ENCODE data around the gene PCGF5. TPM values are rescaled to one million over a fixed set of nuclear protein-coding genes. Genes with fewer than 3 reads are reported as not detected.

PCGF5 gene
- total and polyA plus RNA-seq, 2 of the 8 experiments (the other 6 are each of a cell fraction or from before 2014, with no cell fraction given): 5.8 to 8.4 TPM

DNA sequence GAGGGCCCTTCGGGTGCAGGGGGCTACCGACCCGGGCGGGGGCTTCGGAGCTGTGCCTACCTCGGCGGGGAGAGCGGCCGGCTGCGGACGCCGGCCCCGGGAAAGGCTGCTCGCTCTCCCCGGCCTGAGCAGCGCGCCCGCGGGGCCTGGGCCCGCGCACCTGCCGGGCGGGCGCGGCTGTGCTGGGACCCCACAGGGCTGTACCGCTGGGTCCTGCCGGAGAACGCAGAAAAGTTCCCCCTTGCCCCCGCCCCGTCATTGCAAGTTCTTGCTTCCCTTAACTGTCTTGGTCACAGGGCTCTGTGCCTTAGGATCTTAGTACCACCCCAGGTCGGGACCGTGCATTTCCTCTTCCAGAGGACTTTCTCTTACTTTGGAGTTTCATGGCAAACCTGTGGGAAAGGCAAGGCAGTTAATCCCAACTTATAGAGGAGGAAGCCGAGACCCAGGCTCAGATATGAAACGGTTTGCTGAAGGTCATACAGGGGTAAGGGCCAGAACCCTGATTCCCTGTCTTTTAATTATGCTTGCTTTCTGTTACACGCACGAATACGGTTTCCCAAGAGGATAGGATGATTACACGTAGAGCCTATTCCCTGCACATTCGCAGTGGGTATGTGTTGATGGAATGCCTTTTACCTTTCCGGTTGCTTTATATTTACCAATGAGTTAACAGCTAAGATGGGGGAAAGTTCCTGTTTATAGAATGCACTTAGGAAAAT, 652 bp downstream of the PCGF5 start (continued):
- peak; percentile 72 for TF ChIP-seq KDM4A (IDR thresholded peaks at IDR 0.05; ENCODE audit: low read depth, low read length, severe bottlenecking)
- TF ChIP-seq NANOG (IDR thresholded peaks at IDR 0.05; ENCODE audit: insufficient read depth, low read depth, low read length, poor library complexity, severe bottlenecking): no peak
- no peak for TF ChIP-seq SP1 (IDR thresholded peaks at IDR 0.05; ENCODE audit: low read depth, low read length)
- peak; percentile 64; the same call in 1 of the 2 replicates for TF ChIP-seq SUZ12 (IDR thresholded peaks at IDR 0.05; ENCODE audit: low read length)
- TF ChIP-seq TAF1 (IDR thresholded peaks at IDR 0.05; ENCODE audit: low read depth, low read length): peak; percentile 11; the same call in 1 of the 2 replicates
- TF ChIP-seq KDM5A (IDR thresholded peaks at IDR 0.05; ENCODE audit: low read length): no peak
- no peak for TF ChIP-seq CHD2 (IDR thresholded peaks at IDR 0.05; ENCODE audit: low read length)
- no peak for TF ChIP-seq POU5F1 (IDR thresholded peaks at IDR 0.05; ENCODE audit: low read depth, low read length)
